Keratinocyte (primary cell): ENCODE data around the gene LYPD8.

Source experiments
- EZH2 ChIP-seq: IDR thresholded peaks from one replicate; pipeline ENCODE4 v1.6.1; 2012; ENCODE audit warnings: inconsistent platforms, mild to moderate bottlenecking, low read length, moderate library complexity
- TF ChIP-seq, protein P1 (sequence below), 3 experiments: IDR thresholded peaks in 1 of 3; conservative IDR thresholded peaks in 1 of 3; optimal IDR thresholded peaks in 1 of 3; 2 replicates in 2 of 3; 3 replicates in 1 of 3; pipeline versions ENCODE3 to v1.5.1; 2011; ENCODE audit warnings: low read length in 3 of 3, mild to moderate bottlenecking in 3 of 3, moderate library complexity in 2 of 3, control low read depth in 1 of 3, inconsistent platforms in 1 of 3; ENCODE audit not compliant: insufficient read depth in 2 of 3; ENCODE audit errors: extremely low read depth in 1 of 3

DNA sequence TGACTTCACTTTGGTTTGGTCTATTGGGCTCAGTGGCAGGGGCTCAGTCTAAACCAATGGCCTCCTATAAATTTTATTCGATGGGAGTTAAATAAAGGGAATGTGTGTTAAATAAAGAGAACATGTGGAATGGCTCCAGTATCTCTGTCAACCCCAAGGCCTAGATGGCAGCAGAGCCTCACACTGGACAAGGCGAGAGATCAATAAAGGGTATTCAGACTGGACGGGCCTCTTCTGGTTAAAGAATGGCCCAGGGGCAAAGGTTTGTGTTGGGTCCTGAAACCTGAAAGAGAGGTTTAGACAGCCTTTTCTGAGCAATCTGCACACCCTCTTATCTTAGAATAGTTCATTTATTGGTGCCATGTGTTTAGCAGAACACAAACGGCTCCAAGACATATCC lies 35.5 kb upstream of the LYPD8 start:
- TF ChIP-seq, protein P1, sequence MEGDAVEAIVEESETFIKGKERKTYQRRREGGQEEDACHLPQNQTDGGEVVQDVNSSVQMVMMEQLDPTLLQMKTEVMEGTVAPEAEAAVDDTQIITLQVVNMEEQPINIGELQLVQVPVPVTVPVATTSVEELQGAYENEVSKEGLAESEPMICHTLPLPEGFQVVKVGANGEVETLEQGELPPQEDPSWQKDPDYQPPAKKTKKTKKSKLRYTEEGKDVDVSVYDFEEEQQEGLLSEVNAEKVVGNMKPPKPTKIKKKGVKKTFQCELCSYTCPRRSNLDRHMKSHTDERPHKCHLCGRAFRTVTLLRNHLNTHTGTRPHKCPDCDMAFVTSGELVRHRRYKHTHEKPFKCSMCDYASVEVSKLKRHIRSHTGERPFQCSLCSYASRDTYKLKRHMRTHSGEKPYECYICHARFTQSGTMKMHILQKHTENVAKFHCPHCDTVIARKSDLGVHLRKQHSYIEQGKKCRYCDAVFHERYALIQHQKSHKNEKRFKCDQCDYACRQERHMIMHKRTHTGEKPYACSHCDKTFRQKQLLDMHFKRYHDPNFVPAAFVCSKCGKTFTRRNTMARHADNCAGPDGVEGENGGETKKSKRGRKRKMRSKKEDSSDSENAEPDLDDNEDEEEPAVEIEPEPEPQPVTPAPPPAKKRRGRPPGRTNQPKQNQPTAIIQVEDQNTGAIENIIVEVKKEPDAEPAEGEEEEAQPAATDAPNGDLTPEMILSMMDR (optimal IDR thresholded peaks at IDR 0.05 in 1 of 3, IDR thresholded peaks at IDR 0.05 in 1 of 3, conservative IDR thresholded peaks at IDR 0.05 in 1 of 3; ENCODE audit: extremely low read depth in 1 of 3, insufficient read depth in 2 of 3, low read length in 3 of 3) = no peak
- no peak for TF ChIP-seq EZH2
